Subcutaneous abdominal adipose tissue (tissue), 5 donors: ENCODE measurements around the gene MBD6.

Experiments
- H3K27ac ChIP-seq: one replicate; pipeline ENCODE4 v1.7.0; 2013; ENCODE audit warnings: low read depth, mild to moderate bottlenecking, inconsistent platforms, low read length, moderate library complexity
- H3K27me3 ChIP-seq, 5 donors: one replicate each; pipeline ENCODE4 v1.7.0; 2013; ENCODE audit warnings: low read length in 5 of 5, inconsistent platforms in 1 of 5; ENCODE audit not compliant: control insufficient read depth in 5 of 5, insufficient read depth in 4 of 5
- H3K36me3 ChIP-seq, 5 donors: one replicate each; pipeline ENCODE4 v1.7.0; 2013; ENCODE audit warnings: low read length in 5 of 5; ENCODE audit not compliant: control insufficient read depth in 5 of 5, insufficient read depth in 5 of 5
- H3K4me1 ChIP-seq, 5 donors: one replicate each; pipeline ENCODE4 v1.7.0; 2013; ENCODE audit warnings: low read length in 5 of 5, mild to moderate bottlenecking in 3 of 5, moderate library complexity in 1 of 5; ENCODE audit not compliant: control insufficient read depth in 5 of 5, insufficient read depth in 5 of 5
- H3K4me3 ChIP-seq, 5 donors: one replicate each; pipeline ENCODE4 v1.7.0; 2013; ENCODE audit warnings: low read length in 5 of 5, low read depth in 1 of 5
- H3K9ac ChIP-seq, 5 donors: one replicate each; pipeline ENCODE4 v1.7.0; 2013; ENCODE audit warnings: low read length in 5 of 5, mild to moderate bottlenecking in 4 of 5, moderate library complexity in 3 of 5
- H3K9me3 ChIP-seq, 5 donors: one replicate each; pipeline ENCODE4 v1.7.0; 2013; ENCODE audit warnings: low read length in 5 of 5; ENCODE audit not compliant: control insufficient read depth in 5 of 5
- donor health status: healthy.
- donor health status: healthy.
- donor health status: healthy.
- donor health status: healthy.
- donor health status: healthy.

The MBD6 gene

DNA sequence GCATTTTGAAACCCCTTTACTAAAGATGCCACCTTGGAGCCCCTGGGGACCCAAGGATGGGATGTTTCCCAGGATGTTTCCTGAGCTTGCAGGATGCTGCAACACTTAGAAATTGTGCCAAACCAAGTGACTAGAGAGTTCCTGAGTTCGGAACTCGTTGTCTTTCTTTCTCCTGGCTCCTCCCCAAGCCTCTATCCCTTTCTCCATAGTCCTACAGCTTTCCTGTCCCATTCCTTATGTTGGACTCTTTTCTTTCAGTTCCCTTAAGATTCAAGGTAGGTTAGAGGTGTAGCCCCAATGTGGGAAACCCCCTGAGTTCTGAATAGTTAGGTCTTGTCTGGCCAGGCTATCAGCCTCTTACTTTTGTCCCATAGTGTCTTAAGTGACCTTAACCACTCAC, 25.9 kb downstream of the MBD6 start:
- Histone ChIP-seq H3K36me3 (peaks cover 0 to 2% (median 0%) of the 10 kb centered on the region in 5 donors), H3K9ac (no peak overlapping the region), H3K27ac (no peak overlapping the region), H3K9me3 (no peaks in the 10 kb centered on the region), H3K27me3 (peaks cover 17 to 35% (median 32%) of the 10 kb centered on the region in 5 donors), H3K4me1 (peaks cover 7 to 37% (median 32%) of the 10 kb centered on the region in 5 donors), H3K4me3 (no peak overlapping the region)

DNA sequence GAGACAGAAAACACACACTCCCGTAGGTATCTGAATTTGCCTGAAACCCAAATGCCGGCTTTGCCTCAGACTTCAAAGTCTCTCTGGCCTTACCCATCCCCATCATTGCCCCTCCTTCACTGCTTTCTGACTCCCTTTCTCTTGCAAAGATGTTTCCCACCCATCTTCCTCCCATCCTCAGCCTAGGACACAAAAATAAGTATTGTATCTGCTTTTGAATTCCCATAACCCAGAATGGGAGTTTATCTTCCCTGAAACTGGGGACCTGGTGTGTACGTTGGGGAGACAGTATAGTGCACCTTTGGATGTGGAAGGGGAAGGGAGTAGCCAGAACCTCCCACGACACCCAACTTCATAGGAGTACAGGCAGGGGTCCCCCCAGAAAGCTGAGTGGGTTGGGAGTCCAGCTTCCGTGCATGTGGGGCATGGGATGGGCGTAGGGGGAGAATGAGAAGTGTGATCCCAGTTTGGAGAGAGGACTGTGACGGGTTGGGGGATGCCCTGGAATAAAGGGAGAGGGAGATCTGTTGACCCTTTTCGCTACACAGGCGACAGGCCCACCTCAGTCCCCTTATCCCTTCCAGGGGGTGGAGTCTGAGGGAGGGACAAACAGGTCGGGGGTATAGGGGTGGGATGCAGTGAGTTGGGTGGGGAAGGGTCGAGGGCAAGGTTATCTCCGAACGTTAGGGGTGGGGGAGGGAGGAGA, 26.7 kb downstream of the MBD6 start:
- peak overlapping the region in 1 of 5 donors; percentile 54 for H3K4me3 ChIP-seq
- H3K9me3 ChIP-seq: no peaks in the 10 kb centered on the region
- peaks cover 7 to 32% (median 25%) of the 10 kb centered on the region in 5 donors for H3K4me1 ChIP-seq
- H3K27me3 ChIP-seq: peaks cover 17 to 36% (median 32%) of the 10 kb centered on the region in 5 donors
- no peak overlapping the region for H3K9ac ChIP-seq
- H3K36me3 ChIP-seq: no peaks in the 10 kb centered on the region
- no peak overlapping the region for H3K27ac ChIP-seq

GRCh38 chr12:57549909-57550640, 27.5 kb downstream of the MBD6 start, which contains the start of gene KIF5A:
KIF5A (plus strand) TSS chr12:57550044; CDS start chr12:57550272, 228 bp downstream.
- no peak within 1 kb of the TSS for H3K27ac ChIP-seq
- peak within 1 kb of the TSS in 1 of 5 donors; percentile 23 for H3K9ac ChIP-seq
- peaks cover 17 to 42% (median 32%) of the 10 kb centered on the region in 5 donors for H3K27me3 ChIP-seq
- peaks cover 7 to 26% (median 23%) of the 10 kb centered on the region in 5 donors for H3K4me1 ChIP-seq
- H3K4me3 ChIP-seq: peak within 1 kb of the TSS in 3 of 5 donors; percentile 31 to 54 (median 36)
- H3K9me3 ChIP-seq: no peaks in the 10 kb centered on the region
- H3K36me3 ChIP-seq: no peaks in the 10 kb centered on the region

DNA sequence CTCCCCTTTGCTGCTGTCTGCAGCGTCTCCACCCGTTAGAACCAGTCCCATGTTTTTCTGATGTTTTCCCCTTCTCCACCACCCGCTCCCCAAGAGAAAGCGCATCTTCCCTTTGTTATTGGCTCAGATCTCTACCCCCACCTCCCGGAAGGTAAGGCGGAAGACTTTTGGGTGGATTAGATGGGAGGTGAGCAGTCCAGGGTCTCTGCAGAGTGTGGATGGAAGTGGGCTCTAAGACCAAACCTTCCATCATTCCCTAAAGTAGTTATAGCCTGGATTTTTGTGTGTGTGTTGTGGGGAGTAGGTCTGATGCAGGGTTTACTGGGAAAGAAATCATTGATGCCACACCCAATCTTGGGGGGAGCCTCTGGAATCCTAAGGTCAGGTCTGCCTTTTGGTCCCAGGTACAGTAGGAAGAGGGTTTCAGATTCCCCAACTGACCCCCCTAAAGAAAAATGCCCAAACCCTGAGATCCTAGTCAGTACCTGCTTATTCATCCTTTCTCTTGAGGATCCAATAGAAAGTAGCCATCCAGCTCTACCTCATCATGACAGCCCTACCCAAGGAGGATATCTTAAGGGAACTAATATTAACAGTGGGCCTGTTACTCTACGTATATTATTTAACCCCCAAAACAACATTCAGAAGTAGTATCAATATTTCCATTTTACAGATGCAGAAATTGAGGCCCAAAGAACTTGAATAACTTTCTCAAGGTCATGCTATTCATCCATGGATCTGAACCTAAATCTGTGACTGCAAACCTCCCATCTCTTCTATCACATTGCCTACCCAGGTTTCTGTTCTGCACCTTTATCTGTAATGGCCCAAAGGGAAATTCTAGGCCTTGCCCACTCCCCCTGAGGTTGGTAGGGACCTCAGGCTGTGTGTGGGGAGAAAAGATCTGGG, 28.3 kb downstream of the MBD6 start:
- no peak overlapping the region for H3K27ac ChIP-seq

DNA sequence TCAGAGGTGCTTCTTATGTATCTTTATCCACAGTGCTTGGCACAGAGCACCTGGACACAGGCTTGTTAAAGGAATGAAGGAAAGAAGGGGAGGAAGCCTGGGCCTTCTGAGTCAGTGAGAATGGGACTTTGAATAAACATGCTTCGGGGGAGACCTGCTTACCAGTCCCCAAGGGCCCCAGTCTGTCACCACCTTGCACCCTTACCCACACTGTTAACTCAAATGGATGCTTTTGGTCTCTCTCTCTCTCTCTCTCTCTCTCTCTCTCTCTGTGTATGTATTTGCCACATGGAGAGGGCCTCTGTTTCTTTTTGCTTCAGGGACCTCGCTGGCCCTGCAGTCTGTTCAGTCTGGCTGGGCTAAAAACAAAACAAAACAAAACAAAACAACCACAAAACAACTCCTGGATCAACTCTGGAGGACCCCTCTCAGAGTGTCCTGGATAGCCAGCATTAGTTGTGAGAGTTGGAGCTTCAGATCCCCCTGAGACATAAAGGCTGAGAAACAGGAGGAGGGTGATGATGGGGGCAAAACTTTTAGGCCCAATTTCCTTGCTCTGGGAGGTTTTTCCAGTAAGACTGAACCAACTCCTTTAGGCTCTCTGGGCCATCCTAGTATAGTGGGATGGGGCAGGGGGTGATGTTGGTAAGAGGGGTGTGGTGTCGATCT, 29.1 kb downstream of the MBD6 start:
- H3K4me3 ChIP-seq: no peak overlapping the region
- H3K9ac ChIP-seq: no peak overlapping the region

More for the DNA sequence above, 28.3 kb downstream of the MBD6 start:
- no peaks in the 10 kb centered on the region for H3K36me3 ChIP-seq
- H3K27me3 ChIP-seq: peaks cover 17 to 42% (median 32%) of the 10 kb centered on the region in 5 donors
- H3K4me3 ChIP-seq: no peak overlapping the region
- peaks cover 6 to 20% (median 17%) of the 10 kb centered on the region in 5 donors for H3K4me1 ChIP-seq
- no peaks in the 10 kb centered on the region for H3K9me3 ChIP-seq
- no peak overlapping the region for H3K9ac ChIP-seq

GRCh38 chr12:57552306-57552651, 29.7 kb downstream of the MBD6 start:
- no peaks in the 10 kb centered on the region for H3K36me3 ChIP-seq
- no peak overlapping the region for H3K27ac ChIP-seq
- H3K9ac ChIP-seq: no peak overlapping the region
- H3K9me3 ChIP-seq: no peaks in the 10 kb centered on the region
- H3K4me1 ChIP-seq: peaks cover 0 to 11% (median 9%) of the 10 kb centered on the region in 5 donors
- no peak overlapping the region for H3K4me3 ChIP-seq
- peaks cover 17 to 42% (median 32%) of the 10 kb centered on the region in 5 donors for H3K27me3 ChIP-seq

More for the DNA sequence above, 29.1 kb downstream of the MBD6 start:
- Histone ChIP-seq H3K4me1 (peaks cover 0 to 12% (median 10%) of the 10 kb centered on the region in 5 donors), H3K36me3 (no peaks in the 10 kb centered on the region), H3K27ac (no peak overlapping the region), H3K27me3 (peaks cover 17 to 42% (median 32%) of the 10 kb centered on the region in 5 donors), H3K9me3 (no peaks in the 10 kb centered on the region)

DNA sequence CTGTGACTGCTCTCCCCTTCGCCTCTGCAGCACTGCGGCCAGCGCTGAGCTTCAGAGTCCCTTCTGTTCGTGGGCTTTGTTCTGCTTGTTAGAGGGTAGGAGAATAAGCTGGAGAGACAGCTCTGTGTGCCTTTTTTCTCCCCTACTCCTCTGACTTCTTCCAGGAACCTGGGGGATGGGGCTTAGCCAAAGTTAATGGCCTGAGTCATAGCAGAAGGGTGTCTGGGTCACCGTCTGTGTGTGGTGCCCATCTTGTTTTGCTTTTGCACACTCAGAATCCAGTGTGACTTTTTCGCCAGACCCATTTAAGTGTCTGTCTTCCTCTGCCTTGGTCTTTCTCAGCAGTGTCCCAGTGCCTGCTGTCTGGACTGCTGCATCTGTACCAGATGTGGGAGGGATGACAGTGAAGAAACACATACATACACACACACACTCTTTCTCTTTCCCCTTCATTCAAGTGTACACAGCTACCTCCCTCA, 30.2 kb downstream of the MBD6 start:
- no peak overlapping the region for H3K27ac ChIP-seq
- H3K9me3 ChIP-seq: no peaks in the 10 kb centered on the region
- H3K9ac ChIP-seq: no peak overlapping the region
- peaks cover 17 to 42% (median 32%) of the 10 kb centered on the region in 5 donors for H3K27me3 ChIP-seq
- H3K4me1 ChIP-seq: peaks cover 0 to 9% (median 5%) of the 10 kb centered on the region in 5 donors
- no peaks in the 10 kb centered on the region for H3K36me3 ChIP-seq
- H3K4me3 ChIP-seq: no peak overlapping the region

GRCh38 chr12:57553343-57554202, 30.9 kb downstream of the MBD6 start:
- Histone ChIP-seq H3K4me1 (peaks cover 0 to 9% (median 5%) of the 10 kb centered on the region in 5 donors), H3K9ac (no peak overlapping the region), H3K36me3 (no peaks in the 10 kb centered on the region), H3K27me3 (peaks cover 17 to 42% (median 31%) of the 10 kb centered on the region in 5 donors), H3K27ac (no peak overlapping the region), H3K4me3 (no peak overlapping the region), H3K9me3 (no peaks in the 10 kb centered on the region)
